ENCODE results near the gene TP53TG5. TPM values are rescaled to one million over a fixed set of nuclear protein-coding genes. Genes with fewer than 3 reads are reported as not detected.

The TP53TG5 gene
- total RNA-seq, 4 donors from 2014 or later, result not detected

- H3K27me3 ChIP-seq, result no peaks in the 10 kb centered on the region
- TF ChIP-seq EP300 (IDR thresholded peaks at IDR 0.05), result no peak
- WGBS, 2 donors, result 96 to 98% methylated on average over 2 of the region's 2 CpGs
- H3K4me1 ChIP-seq, result peaks cover 0 to 20% (median 0%) of the 10 kb centered on the region in 4 donors
- DNase-seq (ENCODE audit: low spot score in 2 of 2), result no peak
- no peaks in the 10 kb centered on the region for H3K9me3 ChIP-seq
- H3K27ac ChIP-seq, result no peak overlapping the region
- no peak overlapping the region for H3K4me3 ChIP-seq
- peaks cover 0 to 84% (median 30%) of the 10 kb centered on the region in 3 donors for H3K36me3 ChIP-seq
Measured at GRCh38 chr20:45423700-45424099, 45.6 kb upstream of the TP53TG5 start.

- peak overlapping the region in 2 of 4 donors; percentile 52 to 63 for H3K27ac ChIP-seq
- no peak for TF ChIP-seq CTCF (IDR thresholded peaks at IDR 0.05)
- TF ChIP-seq POLR2A (IDR thresholded peaks at IDR 0.05), result no peak
- TF ChIP-seq EP300 (IDR thresholded peaks at IDR 0.05), result no peak
- no peak for DNase-seq (ENCODE audit: low spot score in 2 of 2)
- 94% methylated on average over 8 of the region's 8 CpGs for WGBS, 2 donors
- no peak overlapping the region for H3K4me3 ChIP-seq
- no peaks in the 10 kb centered on the region for H3K9me3 ChIP-seq
- peaks cover 0 to 40% (median 11%) of the 10 kb centered on the region in 4 donors for H3K4me1 ChIP-seq
- no peaks in the 10 kb centered on the region for H3K27me3 ChIP-seq
- H3K36me3 ChIP-seq, result peaks cover 0 to 70% (median 30%) of the 10 kb centered on the region in 3 donors
Measured at GRCh38 chr20:45420125-45420524, 42.0 kb upstream of the TP53TG5 start.

GRCh38 chr20:45419188-45420091, 41.3 kb upstream of the TP53TG5 start:
- Histone ChIP-seq H3K27ac (peak overlapping the region in 3 of 4 donors; percentile 28 to 67 (median 63)), H3K4me3 (no peak overlapping the region), H3K36me3 (peaks cover 0 to 63% (median 30%) of the 10 kb centered on the region in 3 donors), H3K27me3 (no peaks in the 10 kb centered on the region), H3K9me3 (no peaks in the 10 kb centered on the region), H3K4me1 (peaks cover 0 to 41% (median 11%) of the 10 kb centered on the region in 4 donors)
- peak in 1 of 2 donors; percentile 59 for DNase-seq (ENCODE audit: low spot score in 2 of 2)
- 75 to 79% methylated on average over 17 of the region's 17 CpGs for WGBS, 2 donors
- TF ChIP-seq EP300 (IDR thresholded peaks at IDR 0.05), result peak in 1 of 2 donors; percentile 48
- no peak for TF ChIP-seq CTCF (IDR thresholded peaks at IDR 0.05)

- TF ChIP-seq POLR2A (IDR thresholded peaks at IDR 0.05), result no peak
- no peak for TF ChIP-seq CTCF (IDR thresholded peaks at IDR 0.05)
- H3K4me1 ChIP-seq, result peaks cover 0 to 41% (median 11%) of the 10 kb centered on the region in 4 donors
- no peaks in the 10 kb centered on the region for H3K27me3 ChIP-seq
- peaks cover 0 to 41% (median 17%) of the 10 kb centered on the region in 3 donors for H3K36me3 ChIP-seq
- DNase-seq (ENCODE audit: low spot score in 2 of 2), result no peak
- H3K4me3 ChIP-seq, result peak overlapping the region; percentile 63 to 95 (median 89)
- H3K9me3 ChIP-seq, result no peaks in the 10 kb centered on the region
- H3K27ac ChIP-seq, result no peak overlapping the region
- WGBS, 2 donors, result 66 to 80% methylated on average over 2 of the region's 2 CpGs
Measured at GRCh38 chr20:45416917-45417316, 38.8 kb upstream of the TP53TG5 start.

GRCh38 chr20:45415822-45416637, 37.9 kb upstream of the TP53TG5 start, which contains the start of gene PIGT:
Gene PIGT (plus strand): TSS chr20:45416141. CDS start chr20:45416157, 16 bp downstream.
- H3K4me1 ChIP-seq, result peaks cover 0 to 41% (median 11%) of the 10 kb centered on the region in 4 donors
- no peaks in the 10 kb centered on the region for H3K27me3 ChIP-seq
- H3K4me3 ChIP-seq, result peak within 1 kb of the TSS; percentile 63 to 95 (median 89)
- DNase-seq (ENCODE audit: low spot score in 2 of 2), result peak; percentile 72 to 80
- peak; percentile 65 to 75 for TF ChIP-seq POLR2A (IDR thresholded peaks at IDR 0.05)
- TF ChIP-seq CTCF (IDR thresholded peaks at IDR 0.05), result peak in 1 of 5 experiments; percentile 36
- TF ChIP-seq EP300 (IDR thresholded peaks at IDR 0.05), result peak; percentile 58 to 92
- H3K27ac ChIP-seq, result peak within 1 kb of the TSS; percentile 25 to 89 (median 86)
- peaks cover 0 to 41% (median 12%) of the 10 kb centered on the region in 3 donors for H3K36me3 ChIP-seq
- 0% methylated on average over 32 to 46 of the region's 52 CpGs for WGBS, 2 donors
- H3K9me3 ChIP-seq, result no peaks in the 10 kb centered on the region

Measured in tibial nerve (tissue), 4 donors.